Occipital lobe (tissue), 1 donor: ENCODE data around the gene ACTL9. TPM values are rescaled to one million over a fixed set of nuclear protein-coding genes. Genes with fewer than 3 reads are reported as not detected.

ENCODE experiments used
- total RNA-seq: library from RNA; depleted of rRNA; stranded (reverse); fragments of >200 nt; gene quantifications from one replicate; pipeline ENCODE4 v1.2.3, GENCODE V29; 2014

ACTL9 gene
- total RNA-seq, 1 donor from 2014 or later = not detected

Other genes starting within 250 kb of the ACTL9 start
- not detected for gene PRAM1, start 196.2 kb downstream of the ACTL9 start, total RNA-seq
- gene ZNF414, start 184.6 kb downstream of the ACTL9 start, total RNA-seq = 1.6 TPM
- 1.7 TPM for gene MYO1F, start 121.4 kb downstream of the ACTL9 start, total RNA-seq
- gene ADAMTS10, start 88.1 kb downstream of the ACTL9 start, total RNA-seq = 46.0 TPM
- not detected for gene NFILZ, start 68.2 kb downstream of the ACTL9 start, total RNA-seq
- not detected for gene OR2Z1, start 22.8 kb upstream of the ACTL9 start, total RNA-seq
- 49.1 TPM for gene ZNF558, start 133.5 kb upstream of the ACTL9 start, total RNA-seq
- gene MBD3L1, start 133.6 kb upstream of the ACTL9 start, total RNA-seq = not detected